HUDEP-2 (cell line): ENCODE results near the gene LITAF.

Experiments
- DNase-seq, 76 experiments: peaks; one replicate each; lab custom pipeline; 2025; ENCODE audit not compliant: unreplicated experiment in 76 of 76; lab: John Stamatoyannopoulos, UW

Gene LITAF

GRCh38 chr16:11556214-11556819, 30.4 kb downstream of the LITAF start:
- no peak for DNase-seq

DNA sequence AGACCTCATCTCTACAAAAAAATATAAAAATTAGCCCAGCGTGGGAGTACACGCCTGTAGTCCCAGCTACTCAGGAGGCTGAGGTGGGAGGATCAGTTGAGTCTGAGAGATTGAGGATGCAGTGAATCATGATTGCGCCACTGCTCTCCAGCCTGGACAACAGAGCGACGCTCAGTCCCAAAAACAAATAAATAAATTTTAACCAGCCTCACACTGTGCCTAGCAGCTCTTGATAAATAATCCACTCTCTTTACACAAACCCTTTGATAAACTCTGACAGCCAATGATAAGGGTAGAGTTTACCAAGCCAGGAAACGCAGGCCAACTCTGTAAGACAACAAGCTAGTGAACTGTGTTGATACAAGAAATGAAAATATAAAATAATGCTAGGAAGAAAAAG, 32.7 kb downstream of the LITAF start:
- no peak for DNase-seq

DNA sequence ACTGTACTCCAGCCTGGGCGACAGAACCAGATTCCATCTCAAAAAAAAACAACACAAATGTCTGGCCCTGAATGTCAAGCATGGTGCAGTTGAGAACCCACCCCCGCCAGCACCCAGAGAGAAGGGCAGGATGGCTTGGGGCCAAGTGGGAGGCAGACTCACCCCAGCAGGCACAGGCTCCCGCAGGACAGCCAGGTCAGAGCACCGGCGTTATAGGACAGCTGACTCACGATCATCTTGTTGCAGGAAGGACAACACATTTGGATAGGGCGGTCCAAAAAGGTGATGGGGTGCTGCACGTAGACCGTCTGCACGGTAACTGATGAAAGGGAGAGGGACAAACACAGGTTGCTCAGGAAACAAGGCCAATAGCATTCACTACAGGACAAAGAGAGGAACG, 33.3 kb downstream of the LITAF start:
- DNase-seq: no peak

DNA sequence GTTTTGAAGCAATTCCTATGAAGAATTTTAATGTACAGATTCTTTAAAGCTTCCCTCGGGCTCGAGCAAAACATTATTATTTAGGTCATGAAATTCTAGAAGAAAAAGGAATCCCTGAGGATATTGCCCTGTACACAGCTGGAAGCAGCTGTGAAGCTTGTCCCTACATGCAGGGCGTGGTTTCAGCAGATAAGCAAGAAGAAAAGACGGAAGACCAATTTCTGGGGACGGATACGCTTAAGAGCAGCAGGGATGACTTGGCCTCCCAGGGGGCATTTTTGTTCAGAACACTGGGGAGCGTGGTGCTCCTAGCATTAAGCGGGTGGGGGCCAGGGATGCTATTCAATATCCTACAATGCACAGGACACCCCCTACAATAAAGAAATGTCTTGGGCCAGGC, 34.3 kb downstream of the LITAF start:
- no peak for DNase-seq

GRCh38 chr16:11551842-11552241, 34.9 kb downstream of the LITAF start:
- DNase-seq: no peak

DNA sequence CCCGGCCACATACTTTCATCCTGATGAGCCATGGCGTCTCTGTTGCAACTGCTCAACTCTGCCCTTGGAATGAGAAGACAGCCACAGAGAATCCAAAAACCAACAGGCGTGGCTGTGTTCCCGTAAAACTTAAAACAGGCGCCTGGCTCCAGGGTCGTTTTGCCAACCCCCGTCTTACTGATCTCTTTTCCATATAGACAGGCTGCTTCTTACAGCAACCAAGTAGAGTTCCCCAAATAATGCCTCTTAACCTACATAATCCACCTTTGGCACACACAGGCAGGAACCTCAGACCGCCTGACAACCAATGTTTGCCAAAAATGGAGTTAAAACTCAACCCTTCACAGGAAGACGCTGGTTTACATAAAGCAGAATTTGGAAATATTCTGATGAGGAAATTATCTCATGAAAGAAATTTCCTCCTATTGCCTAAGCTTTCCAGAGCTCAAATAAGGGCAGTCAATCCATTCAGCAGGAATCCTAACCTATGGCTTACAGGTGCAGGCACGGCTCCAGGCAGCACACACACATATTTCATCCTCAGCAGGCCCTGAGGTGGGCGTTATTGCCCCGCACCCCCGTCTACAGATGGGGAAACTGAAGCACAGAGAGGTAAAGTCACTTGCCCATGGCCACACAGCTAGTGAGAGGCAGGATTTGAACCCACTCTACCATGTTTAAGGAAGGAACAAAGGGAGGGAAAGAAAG, 35.8 kb downstream of the LITAF start:
- DNase-seq: no peak

GRCh38 chr16:11547118-11547916, 39.4 kb downstream of the LITAF start:
- no peak for DNase-seq

DNA sequence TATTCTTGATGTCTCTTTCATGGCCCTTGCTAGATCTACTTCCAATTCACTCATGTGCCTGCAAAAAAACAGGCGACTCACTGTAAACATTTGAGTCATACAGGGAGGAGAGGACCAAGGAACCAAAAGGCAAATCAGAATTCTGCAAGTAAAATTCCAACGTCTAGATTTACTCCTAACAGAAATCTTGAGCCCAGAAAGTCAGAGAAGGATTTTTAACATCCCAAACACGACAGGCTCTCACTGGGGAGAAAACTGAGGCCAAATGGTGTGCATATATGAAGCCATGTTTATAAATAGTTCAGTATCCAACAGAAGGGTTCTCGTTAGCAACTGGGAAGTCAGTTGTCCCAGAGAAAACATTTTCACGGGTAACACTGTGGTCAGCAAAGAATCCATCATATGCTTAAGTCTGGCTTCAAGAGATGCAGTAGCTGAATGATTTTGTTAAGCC, 40.1 kb downstream of the LITAF start:
- no peak for DNase-seq

DNA sequence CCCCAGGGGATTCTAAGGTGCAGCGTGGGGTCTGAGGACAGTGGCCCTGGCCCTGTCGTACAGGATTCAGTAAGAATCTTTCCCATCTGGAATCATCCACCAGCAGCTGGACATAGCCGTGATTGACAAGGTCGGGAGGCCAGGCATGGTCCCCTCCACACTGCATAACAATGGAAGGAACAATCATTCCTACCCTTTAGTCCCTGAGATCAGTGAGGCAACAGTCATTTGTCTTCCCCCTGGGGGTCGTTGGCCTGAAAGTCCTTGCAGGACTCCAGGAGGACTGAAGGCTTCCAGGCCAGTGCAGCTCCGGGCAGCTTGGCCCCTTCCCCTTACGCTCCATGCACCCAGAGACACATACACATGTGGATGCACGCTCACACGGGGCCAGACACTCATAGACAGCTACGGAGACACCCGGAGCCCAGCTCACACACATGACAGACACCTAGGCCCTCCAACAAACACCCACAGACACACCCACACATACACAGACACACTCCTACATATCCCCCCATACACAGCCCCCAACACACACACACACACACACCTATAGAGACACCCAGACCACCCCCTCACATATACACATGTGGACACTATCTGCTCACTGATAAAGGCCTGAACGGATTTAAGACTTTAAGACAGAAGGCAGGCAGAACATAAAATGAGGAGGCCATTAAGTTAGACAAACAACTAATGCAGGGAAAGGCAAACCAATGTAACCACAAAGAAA, 42.9 kb downstream of the LITAF start:
- no peak for DNase-seq

GRCh38 chr16:11542069-11542744, 44.5 kb downstream of the LITAF start:
- DNase-seq: no peak

GRCh38 chr16:11539641-11540050, 47.1 kb downstream of the LITAF start:
- DNase-seq: no peak

DNA sequence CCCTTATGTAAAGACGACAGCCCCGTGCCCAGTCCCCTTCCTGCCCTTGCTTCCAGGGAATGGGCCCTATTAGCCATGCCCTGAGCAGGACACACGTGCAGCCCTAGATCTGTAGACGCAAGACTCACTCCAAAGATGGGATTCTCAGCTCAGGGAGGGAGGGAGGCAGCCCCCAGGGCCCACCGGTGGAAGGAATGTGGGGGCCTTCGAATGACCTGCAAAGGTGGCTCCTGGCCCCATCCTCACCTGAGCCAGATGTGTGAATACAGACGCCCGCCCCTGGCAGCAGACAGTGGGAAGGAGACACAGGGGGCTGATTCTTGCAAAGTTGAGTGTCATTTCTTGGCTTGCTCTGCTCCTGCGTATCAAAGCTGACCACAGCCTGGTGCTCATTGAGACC, 47.8 kb downstream of the LITAF start:
- no peak for DNase-seq

DNA sequence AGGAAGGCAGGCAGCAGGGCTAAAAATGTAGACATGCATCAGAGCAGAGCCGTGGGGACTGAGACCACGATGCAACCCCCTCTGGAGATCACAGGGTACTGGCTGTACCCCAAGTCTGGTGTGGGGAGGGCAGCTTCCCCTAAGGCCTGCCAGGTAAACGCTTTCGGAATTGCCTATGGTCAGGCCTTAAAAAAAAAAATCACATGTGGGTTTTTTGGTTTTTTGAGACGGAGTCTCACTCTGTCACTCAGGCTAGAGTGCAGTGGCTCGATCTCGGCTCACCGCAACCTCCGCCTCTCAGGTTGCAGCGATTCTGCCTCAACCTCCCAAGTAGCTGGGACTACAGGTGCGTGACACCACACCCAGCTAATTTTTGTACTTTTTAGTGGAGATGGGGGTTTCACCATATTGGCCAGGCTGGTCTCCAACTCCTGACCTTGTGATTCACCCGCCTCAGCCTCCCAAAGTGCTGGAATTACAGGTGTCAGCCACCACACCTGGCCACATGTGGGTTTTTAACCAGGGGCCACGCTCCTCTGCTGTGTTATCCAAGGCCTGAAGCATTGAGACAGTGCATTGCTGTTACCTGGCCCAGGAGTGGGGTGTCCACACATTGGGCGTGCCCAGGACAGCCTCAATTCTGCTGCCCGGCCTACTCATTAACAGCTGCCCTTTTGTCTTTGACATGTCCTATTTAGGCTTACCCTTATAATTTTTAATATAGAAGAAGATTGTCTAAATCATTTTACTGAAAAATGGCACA, 50.4 kb downstream of the LITAF start:
- DNase-seq: no peak

DNA sequence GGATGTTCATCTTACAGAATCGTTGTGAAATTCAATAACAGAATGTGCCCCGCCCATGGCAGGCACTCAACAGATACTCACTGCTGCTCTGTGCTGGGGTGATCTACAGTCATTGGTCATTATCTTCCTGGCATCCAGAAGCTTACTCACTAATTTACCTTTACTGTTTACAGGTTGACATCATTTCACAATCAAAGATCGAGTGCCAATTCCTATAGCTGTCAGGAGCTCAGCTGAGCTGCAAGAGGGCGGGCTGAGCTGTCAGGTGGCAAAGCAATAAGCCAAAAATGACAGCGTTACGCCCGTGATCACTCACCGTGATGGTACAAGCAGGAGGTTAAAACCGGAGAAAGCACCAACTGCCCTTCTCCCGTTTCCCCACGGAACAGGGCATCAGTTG, 51.2 kb downstream of the LITAF start:
- no peak for DNase-seq

- DNase-seq: no peak
These were observed 52.5 kb downstream of the LITAF start for GRCh38 chr16:11534262-11534661.

GRCh38 chr16:11533588-11533987, 53.1 kb downstream of the LITAF start:
- DNase-seq: no peak

- DNase-seq: no peak
These were observed 56.4 kb downstream of the LITAF start for GRCh38 chr16:11530171-11530940.

GRCh38 chr16:11529285-11529684, 57.4 kb downstream of the LITAF start:
- no peak for DNase-seq

DNA sequence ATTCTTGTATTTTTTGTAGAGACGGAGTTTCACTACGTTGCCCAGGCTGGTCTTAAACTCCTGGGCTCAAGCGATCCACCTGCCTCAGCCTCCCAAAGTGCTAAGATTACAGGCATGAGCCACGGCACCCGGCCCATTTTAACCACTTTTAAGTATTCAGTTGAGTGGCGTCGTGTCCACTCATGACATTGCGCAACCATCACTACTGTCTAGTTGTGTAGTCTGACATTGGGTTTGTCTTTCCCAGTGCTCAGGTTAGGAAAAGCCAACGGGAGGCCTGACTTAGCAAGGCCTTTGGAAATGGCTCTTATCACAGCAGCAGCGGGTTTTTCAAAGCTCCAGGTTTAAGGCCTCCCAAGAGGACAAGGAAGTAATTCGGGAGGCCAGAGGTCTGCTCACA, 58.7 kb downstream of the LITAF start:
- DNase-seq: no peak
